Activated naive CD4-positive, alpha-beta T cell treated with anti-CD3 and anti-CD28 coated beads, Interleukin-2, amount 50 U/mL, for 24 hours (primary cell): ENCODE measurements around the gene DYRK1B.
A peak's percentile ranks its signal among the peaks of the same experiment; 100 is the strongest.
"Not testable (repeated sequence)": the region's sequence is repeated elsewhere in the genome, so short reads cannot be mapped to it uniquely, and the experiment has no call there.

Experiments used
- H3K27ac Mint-ChIP-seq: one replicate; pipeline ENCODE4 v1.8.0; 2021; ENCODE audit warnings: mild to moderate bottlenecking, mixed read lengths
- H3K27me3 Mint-ChIP-seq: one replicate; pipeline ENCODE4 v1.8.0; 2021; ENCODE audit warnings: mixed read lengths
- H3K36me3 Mint-ChIP-seq: one replicate; pipeline ENCODE4 v1.8.0; 2021; ENCODE audit warnings: mixed read lengths
- H3K4me1 Mint-ChIP-seq: one replicate; pipeline ENCODE4 v1.8.0; 2021; ENCODE audit warnings: mixed read lengths
- H3K4me3 Mint-ChIP-seq: one replicate; pipeline ENCODE4 v1.8.0; 2021; ENCODE audit warnings: mild to moderate bottlenecking, mixed read lengths
- H3K9me3 Mint-ChIP-seq: one replicate; pipeline ENCODE4 v1.8.0; 2021; ENCODE audit warnings: mixed read lengths

Gene DYRK1B

GRCh38 chr19:39833464-39834286 is at the start of gene DYRK1B:
TSS of gene DYRK1B (minus strand) at chr19:39834162. CDS start at chr19:39831867, 2,295 bp downstream.
- H3K27ac Mint-ChIP-seq = peak within 1 kb of the TSS; percentile 77
- peak within 1 kb of the TSS; percentile 83 for H3K4me3 Mint-ChIP-seq
- peaks cover 15% of the 10 kb centered on the region for H3K36me3 Mint-ChIP-seq
- no peaks in the 10 kb centered on the region for H3K27me3 Mint-ChIP-seq
- H3K4me1 Mint-ChIP-seq = peaks cover 34% of the 10 kb centered on the region
- no peaks in the 10 kb centered on the region for H3K9me3 Mint-ChIP-seq

GRCh38 chr19:39882645-39883044 is 48.7 kb upstream of the DYRK1B start:
- H3K9me3 Mint-ChIP-seq, H3K36me3 Mint-ChIP-seq, H3K4me1 Mint-ChIP-seq, H3K27ac Mint-ChIP-seq, H3K4me3 Mint-ChIP-seq, H3K27me3 Mint-ChIP-seq: not testable (repeated sequence)

- H3K27me3 Mint-ChIP-seq, H3K27ac Mint-ChIP-seq, H3K4me3 Mint-ChIP-seq, H3K9me3 Mint-ChIP-seq, H3K4me1 Mint-ChIP-seq, H3K36me3 Mint-ChIP-seq: not testable (repeated sequence)
Observed at GRCh38 chr19:39881495-39882110, 47.6 kb upstream of the DYRK1B start.

GRCh38 chr19:39880241-39880640 is 46.3 kb upstream of the DYRK1B start:
- H3K36me3 Mint-ChIP-seq, H3K4me1 Mint-ChIP-seq, H3K9me3 Mint-ChIP-seq, H3K4me3 Mint-ChIP-seq, H3K27me3 Mint-ChIP-seq, H3K27ac Mint-ChIP-seq: not testable (repeated sequence)

- not testable (repeated sequence) for H3K27ac Mint-ChIP-seq, H3K9me3 Mint-ChIP-seq, H3K4me1 Mint-ChIP-seq, H3K4me3 Mint-ChIP-seq, H3K27me3 Mint-ChIP-seq, H3K36me3 Mint-ChIP-seq
Observed at GRCh38 chr19:39879796-39880195, 45.8 kb upstream of the DYRK1B start.

- not testable (repeated sequence) for H3K36me3 Mint-ChIP-seq, H3K9me3 Mint-ChIP-seq, H3K27ac Mint-ChIP-seq, H3K4me1 Mint-ChIP-seq, H3K4me3 Mint-ChIP-seq, H3K27me3 Mint-ChIP-seq
Observed at GRCh38 chr19:39878866-39879265, 44.9 kb upstream of the DYRK1B start.

GRCh38 chr19:39878398-39878797 is 44.4 kb upstream of the DYRK1B start:
- Mint-ChIP-seq H3K4me3 (no peak overlapping the region), H3K36me3 (peaks cover 2% of the 10 kb centered on the region), H3K4me1 (no peaks in the 10 kb centered on the region), H3K9me3 (no peaks in the 10 kb centered on the region), H3K27ac (no peak overlapping the region), H3K27me3 (no peaks in the 10 kb centered on the region)

- H3K4me1 Mint-ChIP-seq, H3K27ac Mint-ChIP-seq, H3K36me3 Mint-ChIP-seq, H3K4me3 Mint-ChIP-seq, H3K27me3 Mint-ChIP-seq, H3K9me3 Mint-ChIP-seq: not testable (repeated sequence)
Observed at GRCh38 chr19:39877982-39878381, 44.0 kb upstream of the DYRK1B start.

- H3K9me3 Mint-ChIP-seq, H3K4me3 Mint-ChIP-seq, H3K36me3 Mint-ChIP-seq, H3K4me1 Mint-ChIP-seq, H3K27ac Mint-ChIP-seq, H3K27me3 Mint-ChIP-seq: not testable (repeated sequence)
Observed at GRCh38 chr19:39877488-39877887, 43.5 kb upstream of the DYRK1B start.

- H3K9me3 Mint-ChIP-seq, H3K4me1 Mint-ChIP-seq, H3K4me3 Mint-ChIP-seq, H3K27me3 Mint-ChIP-seq, H3K27ac Mint-ChIP-seq, H3K36me3 Mint-ChIP-seq: not testable (repeated sequence)
Observed at GRCh38 chr19:39876486-39876885, 42.5 kb upstream of the DYRK1B start.

- H3K4me3 Mint-ChIP-seq, H3K27ac Mint-ChIP-seq, H3K36me3 Mint-ChIP-seq, H3K27me3 Mint-ChIP-seq, H3K9me3 Mint-ChIP-seq, H3K4me1 Mint-ChIP-seq: not testable (repeated sequence)
Observed at GRCh38 chr19:39875401-39875864, 41.5 kb upstream of the DYRK1B start.

GRCh38 chr19:39874404-39874803 is 40.4 kb upstream of the DYRK1B start:
- Mint-ChIP-seq H3K36me3 (peaks cover 2% of the 10 kb centered on the region), H3K4me3 (no peak overlapping the region), H3K27ac (no peak overlapping the region), H3K4me1 (no peaks in the 10 kb centered on the region), H3K27me3 (no peaks in the 10 kb centered on the region), H3K9me3 (no peaks in the 10 kb centered on the region)

- no peaks in the 10 kb centered on the region for H3K27me3 Mint-ChIP-seq
- H3K36me3 Mint-ChIP-seq = peaks cover 5% of the 10 kb centered on the region
- H3K27ac Mint-ChIP-seq = no peak overlapping the region
- H3K9me3 Mint-ChIP-seq = no peaks in the 10 kb centered on the region
- H3K4me1 Mint-ChIP-seq = no peaks in the 10 kb centered on the region
- no peak overlapping the region for H3K4me3 Mint-ChIP-seq
Observed at GRCh38 chr19:39873385-39873784, 39.4 kb upstream of the DYRK1B start.

GRCh38 chr19:39871886-39872866 is 38.2 kb upstream of the DYRK1B start:
- no peak overlapping the region for H3K4me3 Mint-ChIP-seq
- H3K4me1 Mint-ChIP-seq = no peaks in the 10 kb centered on the region
- H3K27me3 Mint-ChIP-seq = no peaks in the 10 kb centered on the region
- H3K27ac Mint-ChIP-seq = no peak overlapping the region
- H3K36me3 Mint-ChIP-seq = peaks cover 3% of the 10 kb centered on the region
- no peaks in the 10 kb centered on the region for H3K9me3 Mint-ChIP-seq

- Mint-ChIP-seq H3K4me3 (no peak overlapping the region), H3K36me3 (peaks cover 3% of the 10 kb centered on the region), H3K27ac (no peak overlapping the region), H3K4me1 (no peaks in the 10 kb centered on the region), H3K9me3 (no peaks in the 10 kb centered on the region), H3K27me3 (no peaks in the 10 kb centered on the region)
Observed at GRCh38 chr19:39871362-39871761, 37.4 kb upstream of the DYRK1B start.
